ENCODE measurements around the gene ZBTB20.
A peak's percentile ranks its signal among the peaks of the same experiment; 100 is the strongest.

The ZBTB20 gene

GRCh38 chr3:114441386-114441785 is 705.7 kb downstream of the ZBTB20 start:
- TF ChIP-seq CTCF (IDR thresholded peaks at IDR 0.05; ENCODE audit: insufficient read depth, low read length, missing control alignments) = no peak
- no peak overlapping the region for H3K4me3 ChIP-seq (ENCODE audit: low read depth, low read length)
- ChIA-PET POLR2A (no interaction called here), CTCF (interaction anchor here (0.9 to 6.2 kb wide), 3 partner anchors 22 to 59 kb away, joined by 3 to 46 read pairs (median 4); no protein-coding TSS in a partner anchor)
- DNase-seq (ENCODE audit: low read depth, low spot score) = no peak

GRCh38 chr3:114440700-114441099 is 706.4 kb downstream of the ZBTB20 start:
- no peak overlapping the region for H3K4me3 ChIP-seq (ENCODE audit: low read depth, low read length)
- ChIA-PET POLR2A (no interaction called here), CTCF (interaction anchor here (6.2 kb wide), 1 partner anchor 21 kb away, joined by 46 read pairs; no protein-coding TSS in a partner anchor)
- DNase-seq (ENCODE audit: low read depth, low spot score) = no peak
- TF ChIP-seq CTCF (IDR thresholded peaks at IDR 0.05; ENCODE audit: insufficient read depth, low read length, missing control alignments) = no peak

- TF ChIP-seq CTCF (IDR thresholded peaks at IDR 0.05; ENCODE audit: insufficient read depth, low read length, missing control alignments) = no peak
- no peak overlapping the region for H3K4me3 ChIP-seq (ENCODE audit: low read depth, low read length)
- DNase-seq (ENCODE audit: low read depth, low spot score) = peak; percentile 47
- POLR2A ChIA-PET = no interaction called here
- CTCF ChIA-PET = interaction anchor here (0.8 to 6.2 kb wide), 3 partner anchors 20 to 58 kb away, joined by 3 to 46 read pairs (median 4); no protein-coding TSS in a partner anchor
Observed at GRCh38 chr3:114439284-114439683, 707.8 kb downstream of the ZBTB20 start.

- DNase-seq (ENCODE audit: low read depth, low spot score) = no peak
- no peak for TF ChIP-seq CTCF (IDR thresholded peaks at IDR 0.05; ENCODE audit: insufficient read depth, low read length, missing control alignments)
- CTCF ChIA-PET = interaction anchor here (1.7 to 6.2 kb wide), 2 partner anchors 10 to 19 kb away, joined by 9 to 46 read pairs; no protein-coding TSS in a partner anchor
- POLR2A ChIA-PET = interaction anchor here (0.6 kb wide), 1 partner anchor 58 kb away, joined by 3 read pairs; no protein-coding TSS in a partner anchor
- no peak overlapping the region for H3K4me3 ChIP-seq (ENCODE audit: low read depth, low read length)
Observed at GRCh38 chr3:114437897-114438296, 709.2 kb downstream of the ZBTB20 start.

- no peak for TF ChIP-seq CTCF (IDR thresholded peaks at IDR 0.05; ENCODE audit: insufficient read depth, low read length, missing control alignments)
- no peak for DNase-seq (ENCODE audit: low read depth, low spot score)
- no peak overlapping the region for H3K4me3 ChIP-seq (ENCODE audit: low read depth, low read length)
- ChIA-PET POLR2A (no interaction called here), CTCF (interaction anchor here (1.0 to 6.2 kb wide), 3 partner anchors 13 to 732 kb away, joined by 3 to 46 read pairs (median 6); no protein-coding TSS in a partner anchor)
Observed at GRCh38 chr3:114436182-114436581, 710.9 kb downstream of the ZBTB20 start.

GRCh38 chr3:114435386-114436115 is 711.5 kb downstream of the ZBTB20 start:
- no peak for TF ChIP-seq CTCF (IDR thresholded peaks at IDR 0.05; ENCODE audit: insufficient read depth, low read length, missing control alignments)
- POLR2A ChIA-PET = no interaction called here
- no peak overlapping the region for H3K4me3 ChIP-seq (ENCODE audit: low read depth, low read length)
- CTCF ChIA-PET = interaction anchor here (1.0 to 1.5 kb wide), 4 partner anchors 12 to 733 kb away, joined by 3 to 6 read pairs (median 3); no protein-coding TSS in a partner anchor
- no peak for DNase-seq (ENCODE audit: low read depth, low spot score)

Measured in AG04449 (cell line).